NCI-H146 (cell line): ENCODE data around the gene CCDC185.

ENCODE experiments used
- DNase-seq: peaks from one replicate; lab custom pipeline; 2025; lab: John Stamatoyannopoulos, UW

The CCDC185 gene

DNA sequence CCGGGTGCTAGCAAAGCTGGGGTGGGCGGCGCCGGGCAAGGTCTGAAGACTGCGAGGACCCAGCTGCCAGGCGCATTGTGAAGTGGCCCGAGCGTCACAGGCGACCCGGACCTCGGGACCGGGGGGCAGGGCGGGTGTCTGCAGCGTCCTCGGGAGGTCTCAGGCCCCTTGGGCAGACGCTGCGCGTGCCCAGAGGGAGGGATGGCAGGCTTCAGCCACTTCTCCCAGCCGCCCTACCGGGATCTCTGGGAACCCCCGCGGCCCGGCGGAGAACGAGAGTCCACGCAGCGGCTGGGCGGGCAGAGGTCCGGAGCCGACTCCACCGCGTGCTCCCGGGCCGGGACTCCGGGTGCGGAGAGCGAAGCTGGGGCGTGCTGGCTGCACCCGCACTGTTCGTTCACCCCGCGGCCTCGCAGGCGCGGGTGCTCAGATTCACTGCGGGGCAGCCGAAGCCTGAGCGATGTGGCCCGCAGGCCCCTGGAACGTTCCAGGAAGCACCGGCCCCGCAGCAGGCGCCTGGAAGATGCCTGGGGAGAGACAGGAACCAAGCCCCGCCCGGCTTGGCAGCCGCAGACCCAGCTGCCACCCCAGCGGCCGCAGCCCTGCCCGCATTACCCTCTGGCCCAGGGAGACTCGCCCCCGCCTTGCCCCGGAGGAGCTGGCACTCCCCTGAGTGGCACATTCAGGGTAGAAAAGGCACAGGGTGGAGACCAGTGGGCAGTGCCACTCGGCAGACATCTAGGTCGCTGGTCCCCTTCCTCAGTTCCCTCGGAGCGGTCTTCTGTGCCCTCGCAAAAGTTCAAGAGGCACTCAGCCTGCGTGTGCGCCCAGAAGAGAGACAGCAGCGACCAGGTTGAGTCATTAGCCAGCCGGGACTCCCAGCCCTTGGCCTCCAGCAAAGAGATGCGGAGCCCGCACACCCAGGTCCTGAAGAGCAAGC lies at the start of gene CCDC185:
TSS of gene CCDC185 (plus strand) at position 141 of the 940 bp plus-strand sequence. CDS start at position 202, 61 bp downstream.
- DNase-seq, result no peak

DNA sequence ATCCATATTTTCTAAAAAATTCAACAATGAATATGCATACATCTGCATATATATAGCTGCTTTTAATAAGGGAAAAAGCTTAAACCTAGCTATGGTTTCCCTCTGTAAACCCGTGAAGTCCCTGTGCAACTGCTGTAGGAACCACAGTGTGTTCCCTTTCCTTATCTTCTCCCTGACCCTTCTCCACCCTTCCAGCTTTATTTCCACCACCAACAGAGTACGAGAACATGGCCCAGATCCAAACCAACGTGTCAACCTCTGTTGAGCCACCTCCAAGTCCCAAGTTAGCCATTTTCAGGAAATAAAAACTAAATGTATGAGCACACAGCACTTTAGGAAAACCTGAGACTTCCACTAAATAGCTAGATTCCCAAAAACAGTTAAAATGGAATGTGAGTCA lies 49.5 kb upstream of the CCDC185 start:
- DNase-seq, result no peak

DNA sequence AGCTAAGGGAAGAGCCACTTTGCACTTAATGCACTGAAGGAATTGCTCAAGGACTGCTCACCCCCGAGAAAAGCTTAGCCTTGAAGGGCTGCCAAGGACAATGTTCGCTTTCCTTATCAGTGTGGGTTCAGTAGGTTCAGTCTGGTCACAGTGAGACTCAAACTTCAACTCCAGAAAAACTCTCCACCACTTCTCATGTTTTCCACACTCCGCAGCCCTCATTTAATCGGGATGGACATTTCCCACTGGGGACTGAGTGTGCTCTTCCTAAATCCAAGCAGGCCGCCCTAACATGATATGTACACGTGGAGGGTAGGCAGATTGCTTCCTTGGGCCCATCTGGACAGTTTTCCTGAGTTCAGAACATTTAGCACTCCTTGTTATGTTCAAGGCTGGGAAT lies 48.7 kb upstream of the CCDC185 start:
- DNase-seq, result no peak

DNA sequence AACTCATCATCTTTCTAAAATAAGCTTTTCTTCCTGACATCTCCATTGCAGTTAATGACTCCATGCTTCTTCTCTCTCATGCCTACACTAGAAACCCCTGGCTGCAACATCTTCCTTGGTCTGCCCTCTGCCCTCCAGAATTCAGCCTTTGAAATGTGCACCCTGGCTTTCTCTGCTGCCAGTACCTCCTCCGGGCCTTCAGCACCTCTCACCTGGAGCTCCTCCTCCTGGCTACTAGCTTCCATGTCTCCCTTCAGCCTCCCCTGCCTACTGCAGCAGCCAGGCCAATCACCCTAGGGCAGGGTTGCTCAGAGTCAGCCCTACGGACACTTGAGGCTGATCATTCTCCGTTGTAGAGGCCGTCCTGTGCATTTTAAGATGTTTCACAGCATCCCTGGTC lies 47.5 kb upstream of the CCDC185 start:
- no peak for DNase-seq

DNA sequence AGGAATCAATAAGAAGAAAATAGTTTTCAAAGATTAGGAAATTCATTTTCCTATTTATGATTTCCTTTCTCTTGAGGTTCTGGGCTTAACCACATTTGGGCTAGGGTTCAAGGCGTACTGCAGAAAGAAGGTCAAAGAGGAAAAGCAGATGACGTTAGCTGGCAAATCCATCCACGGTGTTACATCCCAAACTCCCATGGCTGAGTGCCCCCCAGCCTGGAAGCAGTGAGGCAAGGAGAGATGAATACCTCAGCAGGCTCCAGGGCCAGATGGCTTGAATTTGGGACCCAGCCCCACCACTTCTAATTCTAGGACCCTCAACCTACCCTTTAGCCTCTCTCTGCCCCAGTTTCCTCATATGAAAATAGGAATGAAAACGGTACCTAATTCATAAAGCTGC lies 46.9 kb upstream of the CCDC185 start:
- no peak for DNase-seq

DNA sequence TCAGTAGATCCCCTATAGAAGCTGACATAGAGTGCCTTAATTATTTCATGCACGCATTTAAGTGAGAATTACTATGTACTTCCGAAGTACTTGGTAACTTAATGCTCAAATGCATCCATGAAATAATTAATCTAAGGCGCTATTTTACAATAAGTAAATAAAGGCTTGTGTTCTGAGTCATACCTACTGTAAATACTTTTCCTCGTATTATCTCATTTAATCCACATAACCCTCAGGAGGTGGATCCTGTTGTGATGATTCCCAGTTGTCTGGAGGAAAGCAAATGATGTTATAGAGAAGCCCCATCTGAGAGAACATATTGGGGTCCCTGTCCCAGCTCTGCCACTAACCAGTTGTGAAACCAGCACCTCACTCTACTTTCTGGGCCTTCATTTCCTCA lies 45.6 kb upstream of the CCDC185 start:
- DNase-seq, result no peak

DNA sequence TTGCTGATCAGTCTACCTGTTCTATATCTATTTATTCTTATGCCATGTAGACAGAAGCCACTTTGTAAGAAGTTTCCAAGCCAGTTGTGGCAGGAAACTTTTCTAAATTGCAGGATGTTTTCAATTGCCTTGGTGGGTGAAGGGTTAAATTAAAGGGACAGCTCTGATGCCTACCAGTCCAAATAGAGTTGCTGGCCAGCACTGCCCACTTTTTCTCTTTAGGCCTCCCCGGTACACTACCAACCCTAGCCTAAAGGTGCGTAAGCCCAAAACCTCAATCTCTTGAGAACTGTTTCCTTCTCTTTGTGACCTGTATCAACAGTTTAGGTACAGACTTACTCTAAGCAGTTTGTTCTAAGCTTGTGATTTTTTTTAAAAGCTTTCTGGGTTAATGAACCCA lies 44.8 kb upstream of the CCDC185 start:
- DNase-seq, result no peak

DNA sequence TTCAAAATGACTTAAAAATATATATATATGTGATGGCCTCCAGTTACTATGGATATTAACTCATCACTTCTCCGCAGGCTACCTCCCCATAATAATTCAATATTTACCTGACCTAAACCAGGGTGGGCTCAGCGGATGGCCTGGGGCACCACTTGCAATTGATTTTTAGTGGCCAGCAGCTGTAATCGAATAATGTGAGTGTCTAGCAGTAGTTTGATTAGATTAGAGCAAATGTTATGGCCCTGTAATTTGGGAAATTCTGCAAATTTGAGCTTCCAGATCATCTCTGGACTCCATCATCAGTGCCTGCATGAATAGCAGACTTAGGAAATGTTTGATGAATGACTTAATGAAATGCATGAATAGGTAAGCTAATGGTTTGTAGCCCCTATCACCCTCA lies 44.0 kb upstream of the CCDC185 start:
- no peak for DNase-seq

DNA sequence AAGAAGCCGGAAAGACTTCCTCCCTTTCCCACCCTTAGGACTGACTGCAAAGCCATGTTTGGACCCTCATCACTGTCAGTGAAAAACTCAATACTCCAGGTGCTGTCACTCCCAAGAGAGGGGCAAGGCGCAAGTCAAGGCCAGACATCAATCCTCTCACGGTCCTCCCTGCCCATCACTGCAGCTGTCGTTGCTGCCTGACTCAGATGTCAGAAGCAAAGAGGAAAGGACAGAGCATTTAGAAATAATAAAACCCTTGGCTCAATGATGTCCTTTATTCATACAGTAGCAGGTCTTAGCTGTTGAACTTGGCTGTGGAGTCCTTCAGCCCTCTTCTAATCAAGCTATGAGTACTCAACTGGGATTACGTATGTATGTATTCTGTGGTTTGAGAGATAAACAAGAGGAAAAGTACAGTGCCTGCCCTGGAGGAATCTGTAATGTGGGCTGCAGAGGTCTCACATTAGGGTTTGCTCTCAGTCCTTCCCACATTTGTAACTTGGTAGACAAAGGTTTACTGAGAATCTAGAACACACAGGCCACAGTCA lies 42.8 kb upstream of the CCDC185 start:
- no peak for DNase-seq

DNA sequence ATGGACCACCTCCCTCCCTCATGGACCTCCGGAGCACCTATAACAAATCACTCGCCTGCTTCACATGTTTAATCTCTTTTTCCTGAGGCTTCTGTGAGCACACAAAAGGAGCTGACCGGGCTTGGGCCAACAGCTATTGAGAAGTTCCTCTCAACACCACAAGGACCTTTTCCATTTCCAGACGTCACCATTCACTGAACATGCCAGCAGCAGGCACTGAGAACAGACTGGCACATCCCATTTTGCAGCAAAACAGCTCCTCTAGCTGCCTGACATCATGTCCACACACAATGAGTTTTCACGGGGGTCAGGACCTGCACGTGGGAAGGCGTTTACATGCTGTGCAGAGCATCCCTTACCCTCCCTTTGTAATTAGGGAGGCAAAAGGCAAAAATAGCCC lies 40.3 kb upstream of the CCDC185 start:
- DNase-seq, result no peak

DNA sequence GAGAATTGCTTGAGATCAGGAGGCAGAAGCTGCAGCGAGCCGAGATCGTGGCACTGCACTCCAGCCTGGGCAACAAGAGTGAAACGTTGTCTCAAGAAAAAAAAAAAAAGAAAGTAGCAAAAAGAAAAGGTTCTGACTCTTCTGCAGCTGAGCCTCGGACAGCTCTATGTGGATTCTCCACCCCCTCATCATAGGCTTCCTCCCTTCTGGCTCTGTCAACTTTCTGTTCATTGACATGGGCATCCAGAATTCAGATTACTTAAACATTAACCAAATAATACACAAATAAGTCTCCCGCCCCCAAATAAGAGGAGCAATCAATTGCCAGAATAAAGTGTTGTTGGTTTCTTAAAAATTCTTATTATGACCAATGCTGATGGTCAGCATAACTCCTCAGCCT lies 39.3 kb upstream of the CCDC185 start:
- no peak for DNase-seq

DNA sequence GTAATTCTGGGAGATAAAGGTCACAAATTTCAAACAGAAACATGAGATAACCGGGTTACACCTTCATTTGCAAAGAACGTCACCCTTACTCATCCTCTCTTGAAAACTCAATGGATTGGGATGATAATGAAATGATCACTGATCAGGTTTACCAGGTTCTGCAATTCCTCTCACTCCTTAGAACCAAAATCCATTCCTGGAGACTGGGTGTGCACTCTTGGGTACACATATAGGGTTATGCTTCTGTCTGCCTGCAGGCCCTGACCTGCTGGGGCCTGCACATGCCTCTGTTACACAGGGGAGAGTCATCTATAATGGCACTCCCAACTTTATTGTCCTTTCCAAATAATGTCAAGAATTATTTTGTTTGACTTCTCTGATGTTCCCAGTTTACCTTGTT lies 37.5 kb upstream of the CCDC185 start:
- no peak for DNase-seq

DNA sequence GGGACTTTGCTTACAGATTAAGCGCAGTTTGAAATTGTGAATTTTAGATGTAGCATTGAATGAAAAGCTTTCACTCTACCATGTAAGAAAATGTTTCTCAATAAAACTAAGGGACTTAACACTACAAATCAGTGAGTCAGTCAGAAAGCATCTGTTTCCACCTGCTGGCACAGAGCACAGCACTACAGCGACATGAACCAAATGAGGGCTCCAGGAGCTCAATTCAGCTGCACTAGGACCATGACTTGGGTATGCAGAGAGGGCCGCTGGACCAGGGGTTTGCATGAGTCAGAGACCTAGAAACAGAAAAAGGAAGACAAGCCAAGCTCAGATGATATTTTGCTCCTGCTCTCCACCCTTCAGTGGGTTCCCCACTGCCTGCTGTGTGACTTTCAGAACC lies 34.4 kb upstream of the CCDC185 start:
- no peak for DNase-seq

DNA sequence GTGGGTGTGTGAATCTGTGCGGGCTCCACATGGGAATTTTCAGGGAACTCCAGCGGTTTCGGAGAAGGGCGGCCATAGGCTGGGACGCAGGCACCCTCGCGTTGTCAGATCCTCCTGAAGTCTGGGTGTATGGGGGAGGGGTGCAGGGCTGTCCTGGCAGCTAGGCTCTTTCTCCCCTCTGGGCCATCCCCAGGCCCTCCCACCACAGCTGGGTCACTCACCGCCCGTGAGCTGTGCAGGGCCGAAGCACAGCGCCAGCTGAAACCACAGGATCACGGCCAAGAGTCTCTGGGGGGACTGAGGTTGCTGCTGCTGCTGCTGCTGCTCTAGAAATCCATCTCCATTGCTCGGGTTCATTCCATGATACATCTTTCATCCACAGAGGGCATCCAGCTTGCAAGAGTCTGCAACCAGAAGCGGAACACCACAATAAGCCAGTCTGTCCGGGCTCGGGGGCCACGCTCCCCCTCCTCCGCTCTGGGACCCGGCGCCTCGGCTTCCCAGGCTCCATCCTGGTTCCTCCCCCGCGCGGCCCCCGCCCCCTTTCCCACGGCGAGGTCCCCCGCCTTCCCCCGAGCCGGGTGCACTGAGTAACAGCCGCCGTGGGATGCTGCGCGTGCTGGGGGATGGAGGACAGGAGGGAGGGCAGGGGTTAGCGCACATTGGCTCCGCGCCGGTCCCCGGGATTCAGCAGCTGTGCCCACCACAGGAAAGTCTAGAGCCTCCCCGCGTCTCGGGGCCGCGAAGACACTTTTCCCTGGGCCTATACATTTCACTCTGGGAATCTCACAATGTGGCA lies 30.0 kb upstream of the CCDC185 start:
- peak; percentile 9 for DNase-seq

DNA sequence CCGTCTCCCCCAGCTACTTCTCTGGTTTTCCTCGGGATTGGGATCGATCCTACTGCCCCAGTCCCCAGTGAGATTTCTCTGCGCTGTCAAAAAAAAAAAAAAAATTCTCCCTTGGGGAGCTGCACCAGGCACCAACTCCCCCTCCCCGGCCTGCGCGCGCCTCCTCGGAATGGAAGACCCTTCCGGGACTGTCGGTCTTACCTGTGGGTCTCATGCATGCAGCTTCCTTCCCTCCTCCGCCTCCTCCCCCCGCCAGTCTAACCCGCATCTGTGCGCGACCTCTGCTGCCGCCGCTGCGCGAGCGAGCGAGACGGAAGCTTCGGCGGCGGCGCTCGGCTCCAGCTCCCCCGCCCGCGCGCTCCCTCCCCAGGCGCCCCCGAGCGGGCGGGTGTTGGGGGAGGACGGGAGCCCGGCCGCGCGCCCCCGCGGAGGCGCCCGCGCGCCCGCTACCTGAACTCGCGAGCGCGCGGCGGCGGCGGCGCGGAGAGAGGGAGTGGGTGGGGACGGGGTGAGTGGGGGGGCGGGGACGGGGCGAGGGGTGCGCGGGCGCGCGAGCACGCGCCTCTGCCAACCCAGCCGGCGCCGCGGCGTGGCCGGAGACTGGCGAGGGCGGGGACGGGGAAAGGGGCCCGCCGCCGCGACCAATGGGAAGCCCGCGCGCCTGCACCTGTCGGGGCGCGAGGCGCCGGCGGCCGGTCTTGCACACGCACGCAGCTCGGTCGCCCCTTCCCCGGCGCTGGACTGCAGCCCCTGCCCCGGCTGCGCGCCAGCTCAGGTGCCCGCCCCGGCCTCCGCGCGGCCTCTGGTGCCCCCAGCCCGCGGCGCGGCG lies 29.1 kb upstream of the CCDC185 start, which contains the start of gene SUSD4:
TSS of gene SUSD4 (minus strand) at position 321 of the 829 bp plus-strand sequence. CDS start 751 bp downstream, outside the sequence.
- peak; percentile 66 for DNase-seq

DNA sequence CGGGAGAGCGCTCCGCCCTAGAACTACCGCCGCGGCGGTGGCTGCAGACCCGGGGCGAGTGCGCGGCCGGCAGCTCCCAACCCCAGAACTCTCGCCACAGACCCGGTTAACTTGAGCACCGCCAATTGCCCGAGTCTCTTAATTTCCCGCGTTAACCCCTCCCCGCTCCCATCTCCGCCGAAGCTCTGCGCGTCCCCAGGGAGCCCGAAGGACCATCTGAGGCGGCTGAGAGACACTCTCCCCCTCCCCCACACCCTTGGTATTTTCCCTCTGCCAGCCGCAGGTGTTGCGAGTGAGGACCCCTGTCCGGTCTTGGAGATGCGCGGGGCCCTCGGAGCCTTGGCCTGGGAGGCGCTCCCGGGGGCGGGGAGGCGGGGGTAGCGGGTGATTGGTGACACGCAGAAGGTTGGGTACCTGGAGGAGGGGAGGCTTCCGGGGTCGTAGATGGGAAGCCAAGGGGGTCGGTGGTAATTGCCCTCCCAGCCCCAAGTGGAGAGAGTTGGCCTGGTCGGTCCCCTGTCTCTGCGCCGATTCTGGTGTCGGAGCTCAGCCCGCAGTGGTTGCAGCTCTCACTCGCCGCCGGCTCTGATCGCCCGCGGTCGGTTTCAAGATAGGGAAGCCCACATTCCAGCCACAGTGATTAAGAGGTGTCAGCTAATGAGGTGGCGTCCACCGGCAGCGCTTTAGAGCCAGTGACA lies 28.4 kb upstream of the CCDC185 start:
- DNase-seq, result peak; percentile 27

DNA sequence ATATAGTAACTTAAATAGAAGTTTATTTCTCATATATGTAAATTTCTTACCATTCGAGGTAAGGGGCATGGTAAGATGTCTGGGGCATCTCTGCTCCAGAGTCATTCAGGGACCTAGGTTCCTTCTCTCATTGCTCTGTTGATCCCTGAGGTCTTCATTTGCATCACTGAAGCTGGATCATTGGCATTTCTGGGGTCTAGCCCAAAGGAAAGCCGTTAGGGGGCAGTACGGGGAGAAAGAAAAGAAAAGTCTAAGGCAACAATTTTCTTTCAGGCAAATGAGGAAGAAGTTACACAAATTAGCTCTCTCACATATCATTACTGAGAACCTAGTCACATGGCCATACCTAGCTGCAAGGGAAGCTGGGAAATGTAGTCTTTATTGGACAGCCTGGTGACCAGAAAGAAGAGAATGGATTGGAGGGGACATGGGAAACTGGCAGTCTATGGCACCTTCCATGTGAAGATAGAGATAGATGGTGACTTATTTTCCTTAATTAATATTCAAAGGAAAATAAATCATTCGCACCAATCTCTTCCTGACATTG lies 19.1 kb upstream of the CCDC185 start:
- DNase-seq, result no peak

DNA sequence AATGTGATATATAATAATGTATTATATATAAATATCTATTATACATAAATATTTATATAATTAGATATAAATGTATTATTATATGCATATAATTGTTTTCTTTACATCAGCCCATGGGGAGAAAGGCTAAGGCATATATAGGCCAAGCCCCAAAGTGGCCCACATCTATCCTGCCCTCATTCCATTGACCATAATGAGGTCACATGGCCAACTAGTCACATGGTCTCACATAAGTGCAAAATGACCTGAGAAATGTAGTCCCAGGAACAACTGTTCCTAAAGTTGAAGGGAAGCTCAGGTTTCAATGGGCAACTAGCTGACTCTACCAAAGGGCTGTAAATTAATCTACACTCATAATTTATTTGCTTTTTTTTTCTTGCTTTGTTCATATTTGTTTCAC lies 14.5 kb upstream of the CCDC185 start:
- no peak for DNase-seq

DNA sequence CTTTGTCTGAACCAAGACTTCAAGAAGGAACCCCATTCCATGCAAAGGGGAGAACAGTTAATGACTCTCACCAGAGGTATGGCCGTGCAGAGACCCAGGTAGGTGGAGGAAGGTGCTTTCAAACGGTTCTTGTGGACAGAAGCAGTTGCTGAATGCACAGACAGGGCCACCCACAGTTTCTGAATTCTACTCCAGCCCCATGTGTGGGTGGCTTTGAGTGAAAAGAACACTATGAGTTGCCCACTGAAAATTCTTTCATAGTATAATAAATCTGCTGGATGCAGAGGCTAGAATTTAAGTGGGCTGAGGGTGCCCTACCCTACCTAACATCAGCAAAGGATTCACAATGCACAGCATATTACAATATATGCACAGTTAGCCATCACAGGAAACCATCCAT lies 7.2 kb upstream of the CCDC185 start:
- no peak for DNase-seq

DNA sequence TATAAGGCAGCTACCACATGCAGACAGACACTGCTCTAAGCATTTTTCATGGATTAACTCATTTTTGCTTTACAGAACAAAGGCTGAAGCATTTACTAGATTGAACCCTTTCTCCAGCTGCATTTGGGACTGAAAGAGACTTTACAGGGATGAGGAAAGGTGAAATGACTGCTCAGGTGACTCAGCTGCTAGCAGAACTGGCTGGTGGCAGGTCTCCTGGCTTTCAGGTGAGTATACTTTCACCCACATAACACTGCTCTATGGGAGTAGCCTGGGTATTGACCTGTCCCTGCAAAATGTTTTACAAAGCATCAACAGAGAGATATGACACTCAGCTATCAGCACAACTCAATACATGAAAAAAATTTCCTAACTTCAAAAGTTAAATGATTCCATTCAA lies 2.6 kb upstream of the CCDC185 start:
- DNase-seq, result no peak

DNA sequence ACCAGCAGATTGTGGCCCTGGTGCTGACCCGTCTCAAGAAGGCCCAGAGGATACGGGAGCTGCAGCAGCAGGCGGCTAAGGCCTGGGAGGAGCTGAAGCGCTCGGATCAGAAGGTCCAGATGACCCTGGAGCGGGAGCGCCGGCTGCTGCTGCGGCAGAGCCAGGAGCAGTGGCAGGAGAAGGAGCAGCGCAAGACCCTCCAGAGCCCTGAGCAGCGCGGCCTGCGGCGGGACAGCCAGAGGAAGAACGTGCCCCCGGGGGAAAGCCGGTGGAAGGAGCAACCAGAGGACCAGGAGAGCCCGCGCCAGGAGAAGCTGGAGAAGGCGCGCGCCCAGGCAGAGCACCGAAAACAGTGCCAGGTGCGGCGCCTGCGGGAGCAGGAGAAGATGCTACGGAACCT lies 1.0 kb downstream of the CCDC185 start:
- DNase-seq, result no peak
